AG20443 (cell line): ENCODE measurements around the gene JUND.

Experiments used
- DNase-seq: peaks from one replicate; pipeline ENCODE4 v3.0.0; 2012; ENCODE audit warnings: low spot score, mixed read lengths

Gene JUND

DNA sequence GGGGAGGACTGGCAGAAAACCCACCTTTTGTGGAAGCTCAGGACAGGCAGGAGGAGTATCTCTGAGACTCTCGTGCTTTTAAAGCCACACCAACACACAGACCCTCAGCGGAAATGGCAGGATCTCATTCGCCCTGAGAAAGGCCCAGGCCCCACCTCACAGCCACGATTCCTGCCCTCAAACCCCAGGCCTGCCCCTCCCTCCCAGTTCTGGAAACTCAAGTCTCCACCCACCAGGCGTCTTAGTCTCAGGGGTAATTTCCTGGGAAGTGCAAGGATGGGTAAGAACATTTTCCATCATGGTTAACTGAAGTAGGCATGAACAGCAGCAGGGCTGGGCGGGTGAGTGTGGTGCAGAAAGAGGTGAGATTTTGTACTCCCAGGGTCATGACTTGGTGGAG is 47.2 kb downstream of the JUND start:
- DNase-seq: no peak

DNA sequence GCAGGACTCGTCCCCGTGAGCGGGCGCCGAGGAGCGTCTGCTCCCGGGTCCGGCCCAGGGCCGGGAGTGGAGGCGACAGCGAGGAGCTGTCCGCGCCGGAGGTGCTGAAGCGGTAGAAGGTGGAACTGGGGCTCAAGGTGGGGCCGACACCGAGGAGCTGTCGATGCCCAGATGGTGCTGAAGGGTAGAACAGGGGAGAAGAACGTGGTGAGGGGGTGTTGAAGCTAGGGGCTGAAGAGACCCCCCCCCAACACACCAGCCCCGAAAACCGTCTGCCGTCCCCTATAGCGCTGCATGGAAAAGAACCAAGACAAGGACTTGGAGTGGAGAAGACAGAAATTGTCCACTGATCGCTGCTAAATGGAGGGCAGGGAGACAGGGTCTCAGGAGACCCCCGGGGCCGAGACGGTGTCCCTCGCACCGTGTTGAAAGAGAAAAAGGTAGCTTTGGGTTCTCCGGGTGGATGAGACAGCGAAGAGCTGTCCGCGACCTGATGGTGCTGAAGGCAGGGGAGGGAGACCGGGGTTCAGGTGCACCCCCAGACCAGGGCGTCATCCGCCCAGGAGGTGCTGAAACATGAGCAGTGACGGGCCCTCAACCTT is 48.1 kb downstream of the JUND start:
- DNase-seq: peak; percentile 77

DNA sequence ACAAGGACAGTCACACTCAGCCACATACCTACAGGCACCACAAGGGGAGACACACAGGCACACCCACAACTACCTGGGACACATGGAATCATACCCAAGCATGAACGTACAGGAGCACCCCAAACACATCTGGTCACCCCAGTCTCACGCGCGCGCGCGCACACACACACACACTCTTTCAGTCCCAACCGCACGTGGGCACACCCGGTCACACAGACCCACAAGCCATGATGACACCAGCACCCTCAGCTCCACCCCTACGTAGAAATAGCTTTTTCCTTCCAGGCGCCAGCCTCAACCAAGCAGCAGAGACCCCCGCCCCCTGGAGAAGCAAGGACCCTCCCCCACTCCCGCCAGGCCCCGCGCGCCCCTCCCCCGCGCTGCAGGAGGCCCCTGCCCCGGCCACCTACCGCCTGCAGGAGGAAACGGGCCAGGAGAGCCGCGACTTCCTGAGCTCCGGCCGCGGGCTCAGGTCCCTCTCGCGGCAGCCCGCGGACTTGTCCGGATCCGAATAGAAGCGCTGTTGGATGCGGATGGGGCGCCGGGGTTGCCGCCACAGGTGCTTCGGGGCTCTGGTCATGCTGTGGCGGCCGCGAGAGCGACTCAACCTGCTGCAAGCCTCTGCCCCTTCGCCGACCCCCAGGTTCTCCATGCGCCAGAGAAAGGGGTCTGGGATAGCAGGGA is 48.7 kb downstream of the JUND start:
- DNase-seq: no peak

DNA sequence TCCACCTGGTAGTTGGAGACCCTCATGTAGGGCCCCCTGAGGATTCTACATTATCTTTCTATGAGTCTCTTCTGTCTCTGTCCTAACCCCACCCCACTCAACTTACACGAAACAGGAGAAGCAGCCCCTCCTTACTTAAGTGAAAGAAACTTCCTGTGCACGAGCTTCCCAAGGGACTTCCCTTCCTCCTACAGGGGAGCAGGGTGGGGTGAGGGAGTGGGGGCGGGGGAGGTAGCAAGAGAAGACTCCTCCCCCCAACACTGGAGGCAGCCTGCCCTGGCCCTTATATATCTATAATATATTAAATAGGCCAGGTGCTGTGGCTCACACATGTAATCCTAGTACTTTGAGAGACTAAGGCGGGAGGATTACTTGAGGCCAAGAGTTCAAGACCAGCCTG is 49.6 kb downstream of the JUND start:
- DNase-seq: no peak

DNA sequence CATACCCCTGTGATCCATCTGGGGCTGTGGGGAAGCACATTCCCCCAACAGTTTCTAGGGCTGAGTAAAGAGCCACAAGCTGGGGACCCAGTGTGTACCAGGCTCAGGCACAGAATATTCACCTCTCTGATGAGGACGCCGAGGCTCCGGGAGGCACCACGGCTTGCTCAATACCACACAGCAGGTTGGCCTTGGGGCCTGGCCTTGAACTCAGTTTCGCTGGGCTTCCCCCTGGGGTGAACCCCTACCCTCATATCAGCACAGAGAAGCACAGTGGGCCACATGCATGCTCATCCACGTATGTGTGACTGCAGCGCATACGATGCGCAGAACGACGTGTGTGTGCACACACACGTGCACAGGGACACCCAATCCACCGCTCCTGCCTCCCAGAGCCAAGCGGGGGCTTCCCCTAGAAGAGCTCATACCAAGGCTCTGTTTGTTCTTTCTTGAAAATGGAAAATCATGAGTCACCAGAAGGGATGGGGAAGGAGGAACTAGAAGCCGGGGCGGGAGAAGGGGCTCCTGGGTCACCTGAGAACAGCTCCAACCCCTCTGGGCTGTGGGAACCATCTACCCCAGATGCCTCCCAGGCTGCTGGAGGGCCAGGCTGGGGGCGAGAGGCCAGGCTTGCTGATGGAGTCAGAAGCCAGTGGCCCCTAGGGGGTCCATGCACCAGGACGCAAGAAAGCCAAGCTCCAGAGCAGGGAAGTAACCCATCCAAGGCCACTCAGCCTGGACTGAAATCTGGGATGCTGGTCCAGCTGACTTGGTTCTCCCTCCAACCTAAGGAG is 50.3 kb downstream of the JUND start:
- DNase-seq: no peak

DNA sequence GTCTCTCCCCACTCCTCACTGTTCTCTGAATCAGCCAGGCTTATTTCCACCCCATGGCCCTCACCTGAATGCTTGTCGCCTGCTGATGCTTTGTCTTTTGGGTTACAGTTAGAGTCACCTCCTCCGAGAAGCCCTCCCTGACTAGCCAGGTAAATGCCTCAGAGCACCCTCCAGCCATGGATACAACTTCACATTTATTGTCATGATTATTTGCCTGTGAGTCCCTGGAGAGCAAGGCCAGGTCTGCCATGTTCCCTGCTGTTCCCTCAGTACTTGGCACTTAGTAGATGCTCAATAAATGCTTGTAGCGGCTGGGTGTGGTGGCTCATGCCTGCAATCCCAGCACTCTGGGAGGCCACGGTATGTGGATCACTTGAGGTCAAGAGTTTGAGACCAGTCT is 51.5 kb downstream of the JUND start:
- no peak for DNase-seq
